Upper lobe of right lung (tissue), 1 donor: Measurements from ENCODE around the gene AGT. TPM values are rescaled to one million over a fixed set of nuclear protein-coding genes. Genes with fewer than 3 reads are reported as not detected.
"Not testable (repeated sequence)": the region's sequence is repeated elsewhere in the genome, so short reads cannot be mapped to it uniquely, and the experiment has no call there.

Source experiments
- ATAC-seq: fragments of 200-7000 bp; cut with Tn5 transposase; one replicate; pipeline ENCODE4 v1.9.1; 2020; ENCODE audit warnings: mild to moderate bottlenecking, moderate library complexity
- DNase-seq: peaks from one replicate; pipeline ENCODE4 v3.0.0-alpha.2; 2020
- H3K27ac ChIP-seq: fragments of 200-600 bp; one replicate; pipeline ENCODE4 v1.8.0; 2022
- H3K27me3 ChIP-seq: fragments of 200-600 bp; one replicate; pipeline ENCODE4 v1.8.0; 2022; ENCODE audit warnings: mild to moderate bottlenecking
- H3K36me3 ChIP-seq: fragments of 200-600 bp; one replicate; pipeline ENCODE4 v1.8.0; 2022
- H3K4me1 ChIP-seq: fragments of 200-600 bp; one replicate; pipeline ENCODE4 v1.8.0; 2022
- H3K4me3 ChIP-seq: fragments of 200-600 bp; one replicate; pipeline ENCODE4 v1.8.0; 2022; ENCODE audit warnings: mild to moderate bottlenecking
- H3K9me3 ChIP-seq: fragments of 200-600 bp; one replicate; pipeline ENCODE4 v1.8.0; 2022
- CTCF ChIP-seq: fragments of 200-600 bp; IDR thresholded peaks from one replicate; pipeline ENCODE4 v1.8.0; 2022; ENCODE audit warnings: antibody characterized with exemption
- intact Hi-C: fragments of 100-400 bp; cut with DNase I; formaldehyde crosslinking; loops from one replicate; pipeline ENCODE4 v1.11.0; 2022
- total RNA-seq: library from RNA; stranded (reverse); fragmentation: NEBNext Ultra II Directional; extraction: Animal tissue kit (Norgen Biotek cat#: 25700); gene quantifications from one replicate; pipeline ENCODE4 v1.2.1, GENCODE V29; 2021
- donor health status: DM: no; HTN: yes; CAD: no; lungs with severe emphysema.

Gene AGT
- total RNA-seq, 1 donor from 2014 or later = 1.8 TPM

DNA sequence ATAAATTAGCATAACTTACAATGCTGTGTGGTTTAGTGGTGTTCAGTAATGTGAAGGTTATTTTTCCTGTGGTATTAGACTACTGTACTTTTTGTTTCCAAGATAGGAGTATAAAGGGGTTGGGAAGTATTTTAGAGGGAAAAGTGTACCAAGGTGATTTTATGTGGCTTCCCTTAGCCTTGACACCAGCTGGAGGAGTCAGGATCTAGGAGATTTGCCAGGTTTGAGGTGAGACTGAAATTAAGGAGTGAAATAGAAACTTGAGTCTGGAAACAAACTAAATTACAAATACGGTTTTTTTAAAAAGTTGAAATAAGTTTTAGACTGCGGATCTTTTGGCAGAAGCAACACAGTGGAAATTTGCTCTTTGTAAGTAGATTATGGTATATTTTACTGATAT lies 39.3 kb downstream of the AGT start:
- Histone ChIP-seq H3K4me3 (no peak overlapping the region), H3K9me3 (no peaks in the 10 kb centered on the region), H3K36me3 (peaks cover 82% of the 10 kb centered on the region), H3K27ac (no peak overlapping the region), H3K4me1 (no peaks in the 10 kb centered on the region), H3K27me3 (no peaks in the 10 kb centered on the region)
- no peak for ATAC-seq
- no peak for TF ChIP-seq CTCF
- DNase-seq = no peak
- intact Hi-C loops = no loop called here

DNA sequence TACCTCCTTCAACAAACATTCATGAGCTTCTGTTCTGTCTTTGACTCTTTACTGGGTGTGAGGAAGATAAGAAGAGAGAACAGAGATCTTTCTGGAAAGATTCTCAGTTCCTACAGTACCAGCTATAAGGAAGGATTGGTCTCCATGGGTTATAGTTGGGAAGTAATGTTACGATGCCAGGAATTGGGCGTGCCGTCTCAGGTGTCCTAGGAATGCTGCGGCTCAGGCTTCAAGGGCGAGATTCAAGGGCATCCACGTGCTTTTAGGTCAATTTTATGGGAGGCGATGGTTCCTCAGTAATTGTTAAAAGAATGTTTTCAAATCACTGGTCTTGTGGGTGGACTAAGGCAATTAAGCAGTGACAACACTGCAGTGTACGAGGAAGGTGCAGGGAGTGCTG lies 44.4 kb downstream of the AGT start:
- no peak for TF ChIP-seq CTCF
- Histone ChIP-seq H3K27me3 (no peaks in the 10 kb centered on the region), H3K9me3 (no peaks in the 10 kb centered on the region), H3K4me1 (no peaks in the 10 kb centered on the region), H3K36me3 (peaks cover 95% of the 10 kb centered on the region), H3K4me3 (no peak overlapping the region), H3K27ac (no peak overlapping the region)
- intact Hi-C loops = no loop called here
- DNase-seq (no peak), ATAC-seq (peak; percentile 74)

DNA sequence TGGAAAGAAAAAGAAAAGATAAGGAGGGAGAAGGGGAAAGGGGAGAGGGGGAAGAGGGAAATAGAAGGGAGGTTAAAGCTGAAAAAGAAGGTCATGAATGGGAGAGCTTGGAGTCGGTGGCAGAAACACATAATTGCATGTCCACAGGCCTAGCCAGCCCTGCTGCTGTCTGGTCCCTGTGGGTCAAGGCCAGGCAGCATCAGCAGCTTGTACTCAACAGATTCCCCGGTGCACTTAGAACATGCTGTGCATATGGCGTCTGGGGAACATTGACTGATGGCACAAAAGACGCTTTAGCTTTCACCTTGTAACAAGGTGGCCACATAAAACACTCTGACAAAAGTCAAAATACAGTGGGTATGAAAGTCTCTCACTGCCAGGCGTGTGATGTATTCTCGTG lies 45.7 kb downstream of the AGT start:
- intact Hi-C loops = no loop called here
- no peak overlapping the region for H3K4me3 ChIP-seq
- no peak overlapping the region for H3K27ac ChIP-seq
- no peak for ATAC-seq
- H3K36me3 ChIP-seq = peaks cover 93% of the 10 kb centered on the region
- H3K27me3 ChIP-seq = no peaks in the 10 kb centered on the region
- DNase-seq = no peak
- no peaks in the 10 kb centered on the region for H3K9me3 ChIP-seq
- TF ChIP-seq CTCF = no peak
- no peaks in the 10 kb centered on the region for H3K4me1 ChIP-seq

GRCh38 chr1:230661976-230662375 lies 51.9 kb downstream of the AGT start:
- no peaks in the 10 kb centered on the region for H3K9me3 ChIP-seq
- H3K4me3 ChIP-seq = no peak overlapping the region
- peaks cover 73% of the 10 kb centered on the region for H3K36me3 ChIP-seq
- H3K27me3 ChIP-seq = no peaks in the 10 kb centered on the region
- DNase-seq = no peak
- H3K4me1 ChIP-seq = no peaks in the 10 kb centered on the region
- no peak overlapping the region for H3K27ac ChIP-seq
- ATAC-seq = no peak
- intact Hi-C loops = no loop called here
- no peak for TF ChIP-seq CTCF

GRCh38 chr1:230658691-230659090 lies 55.2 kb downstream of the AGT start:
- no peaks in the 10 kb centered on the region for H3K4me1 ChIP-seq
- intact Hi-C loops = no loop called here
- no peaks in the 10 kb centered on the region for H3K27me3 ChIP-seq
- TF ChIP-seq CTCF = no peak
- ATAC-seq (no peak), DNase-seq (no peak)
- H3K9me3 ChIP-seq = no peaks in the 10 kb centered on the region
- H3K27ac ChIP-seq = no peak overlapping the region
- H3K4me3 ChIP-seq = no peak overlapping the region
- peaks cover 45% of the 10 kb centered on the region for H3K36me3 ChIP-seq

DNA sequence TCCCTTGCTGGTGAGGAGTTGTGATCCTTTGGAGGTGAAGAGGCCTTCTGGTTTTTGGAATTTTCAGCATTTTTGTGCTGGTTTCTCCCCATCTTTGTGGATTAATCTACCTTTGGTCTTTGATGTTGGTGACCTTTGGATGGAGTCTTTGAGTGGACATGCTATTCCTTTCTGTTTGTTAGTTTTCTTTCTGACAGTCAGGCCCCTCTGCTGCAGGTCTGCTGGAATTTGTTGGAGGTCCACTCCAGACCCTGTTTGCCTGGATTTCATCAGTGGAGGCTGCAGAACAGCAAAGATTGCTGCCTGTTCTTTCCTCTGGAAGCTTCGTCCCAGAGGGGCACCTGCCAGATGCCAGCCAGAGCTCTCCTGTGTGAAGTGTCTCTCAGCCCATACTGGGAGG lies 55.8 kb downstream of the AGT start:
- DNase-seq, H3K27ac ChIP-seq, intact Hi-C loops, H3K4me3 ChIP-seq, ATAC-seq, H3K4me1 ChIP-seq, H3K9me3 ChIP-seq, H3K27me3 ChIP-seq: not testable (repeated sequence)
- H3K36me3 ChIP-seq = peaks cover 39% of the 10 kb centered on the region

DNA sequence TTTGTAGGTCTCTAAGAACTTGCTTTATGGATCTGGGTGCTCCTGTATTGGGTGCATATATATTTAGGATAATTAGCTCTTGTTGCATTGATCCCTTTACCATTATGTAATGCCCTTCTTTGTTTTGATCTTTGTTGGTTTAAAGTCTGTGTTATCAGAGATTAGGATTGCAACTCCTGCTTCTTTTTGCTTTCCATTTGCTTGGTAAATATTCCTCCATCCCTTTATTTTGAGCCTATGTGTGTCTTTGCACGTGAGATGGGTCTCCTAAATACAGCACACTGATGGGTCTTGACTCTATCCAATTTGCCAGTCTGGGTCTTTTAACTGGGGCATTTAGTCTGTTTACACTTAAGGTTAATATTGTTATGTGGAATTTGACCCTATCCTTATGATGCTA lies 57.2 kb downstream of the AGT start:
- H3K4me1 ChIP-seq, DNase-seq, H3K27me3 ChIP-seq, H3K9me3 ChIP-seq, H3K4me3 ChIP-seq, H3K27ac ChIP-seq, ATAC-seq, intact Hi-C loops: not testable (repeated sequence)
- peaks cover 31% of the 10 kb centered on the region for H3K36me3 ChIP-seq
